Measurements from ENCODE around the gene SOHLH1. TPM values are rescaled to one million over a fixed set of nuclear protein-coding genes. Genes with fewer than 3 reads are reported as not detected.

The SOHLH1 gene
- total RNA-seq = not detected in 2 replicates

GRCh38 chr9:135699440-135699839, at the start of gene SOHLH1:
SOHLH1 (minus strand) TSS chr9:135699481; CDS start chr9:135699467, 14 bp downstream.
- no peaks in the 10 kb centered on the region for H3K9me3 Mint-ChIP-seq

GRCh38 chr9:135748676-135749075, 49.4 kb upstream of the SOHLH1 start:
- intact Hi-C loops (cut with micrococcal nuclease) = no loop called here
- DNase-seq = no peak
- H3K36me3 Mint-ChIP-seq (ENCODE audit: low read depth) = no peaks in the 10 kb centered on the region
- no peaks in the 10 kb centered on the region for H3K9me3 Mint-ChIP-seq
- H3K27me3 Mint-ChIP-seq = no peaks in the 10 kb centered on the region
- no peak overlapping the region for H3K27ac Mint-ChIP-seq
- H3K4me1 Mint-ChIP-seq = no peaks in the 10 kb centered on the region
- no peak overlapping the region for H3K4me3 Mint-ChIP-seq

More at GRCh38 chr9:135699440-135699839, at the start of gene SOHLH1:
- no peak within 1 kb of the TSS for H3K27ac Mint-ChIP-seq
- no peak for DNase-seq
- no peaks in the 10 kb centered on the region for H3K36me3 Mint-ChIP-seq (ENCODE audit: low read depth)
- no peaks in the 10 kb centered on the region for H3K27me3 Mint-ChIP-seq
- H3K4me1 Mint-ChIP-seq = no peaks in the 10 kb centered on the region
- no peak within 1 kb of the TSS for H3K4me3 Mint-ChIP-seq
- intact Hi-C loops (cut with micrococcal nuclease) = no loop called here

- H3K27me3 Mint-ChIP-seq = no peaks in the 10 kb centered on the region
- DNase-seq = no peak
- H3K27ac Mint-ChIP-seq = no peak overlapping the region
- H3K36me3 Mint-ChIP-seq (ENCODE audit: low read depth) = no peaks in the 10 kb centered on the region
- no peak overlapping the region for H3K4me3 Mint-ChIP-seq
- intact Hi-C loops (cut with micrococcal nuclease) = no loop called here
- no peaks in the 10 kb centered on the region for H3K4me1 Mint-ChIP-seq
- H3K9me3 Mint-ChIP-seq = no peaks in the 10 kb centered on the region
Measured at GRCh38 chr9:135747311-135747710, 48.0 kb upstream of the SOHLH1 start.

- no peaks in the 10 kb centered on the region for H3K4me1 Mint-ChIP-seq
- no peaks in the 10 kb centered on the region for H3K36me3 Mint-ChIP-seq (ENCODE audit: low read depth)
- intact Hi-C loops (cut with micrococcal nuclease) = no loop called here
- no peaks in the 10 kb centered on the region for H3K27me3 Mint-ChIP-seq
- H3K4me3 Mint-ChIP-seq = no peak overlapping the region
- no peaks in the 10 kb centered on the region for H3K9me3 Mint-ChIP-seq
- no peak for DNase-seq
- no peak overlapping the region for H3K27ac Mint-ChIP-seq
Measured at GRCh38 chr9:135746565-135746964, 47.3 kb upstream of the SOHLH1 start.

- no peaks in the 10 kb centered on the region for H3K4me1 Mint-ChIP-seq
- no peaks in the 10 kb centered on the region for H3K27me3 Mint-ChIP-seq
- no peak for DNase-seq
- no peaks in the 10 kb centered on the region for H3K36me3 Mint-ChIP-seq (ENCODE audit: low read depth)
- H3K27ac Mint-ChIP-seq = no peak overlapping the region
- no peak overlapping the region for H3K4me3 Mint-ChIP-seq
- no peaks in the 10 kb centered on the region for H3K9me3 Mint-ChIP-seq
- intact Hi-C loops (cut with micrococcal nuclease) = no loop called here
Measured at GRCh38 chr9:135745686-135746324, 46.5 kb upstream of the SOHLH1 start.

GRCh38 chr9:135745189-135745588, 45.9 kb upstream of the SOHLH1 start:
- no peaks in the 10 kb centered on the region for H3K9me3 Mint-ChIP-seq
- intact Hi-C loops (cut with micrococcal nuclease) = no loop called here
- H3K27ac Mint-ChIP-seq = no peak overlapping the region
- H3K27me3 Mint-ChIP-seq = no peaks in the 10 kb centered on the region
- no peaks in the 10 kb centered on the region for H3K36me3 Mint-ChIP-seq (ENCODE audit: low read depth)
- H3K4me1 Mint-ChIP-seq = no peaks in the 10 kb centered on the region
- no peak overlapping the region for H3K4me3 Mint-ChIP-seq
- DNase-seq = no peak

GRCh38 chr9:135744333-135745070, 45.2 kb upstream of the SOHLH1 start:
- Mint-ChIP-seq H3K4me3 (no peak overlapping the region), H3K36me3 (ENCODE audit: low read depth) (no peaks in the 10 kb centered on the region), H3K4me1 (no peaks in the 10 kb centered on the region), H3K27ac (no peak overlapping the region), H3K9me3 (no peaks in the 10 kb centered on the region), H3K27me3 (no peaks in the 10 kb centered on the region)
- no peak for DNase-seq
- intact Hi-C loops (cut with micrococcal nuclease) = no loop called here

- intact Hi-C loops (cut with micrococcal nuclease) = no loop called here
- H3K4me3 Mint-ChIP-seq = no peak overlapping the region
- H3K36me3 Mint-ChIP-seq (ENCODE audit: low read depth) = no peaks in the 10 kb centered on the region
- H3K27me3 Mint-ChIP-seq = no peaks in the 10 kb centered on the region
- no peaks in the 10 kb centered on the region for H3K4me1 Mint-ChIP-seq
- DNase-seq = no peak
- no peaks in the 10 kb centered on the region for H3K9me3 Mint-ChIP-seq
- H3K27ac Mint-ChIP-seq = no peak overlapping the region
Measured at GRCh38 chr9:135743546-135744332, 44.5 kb upstream of the SOHLH1 start.

- Mint-ChIP-seq H3K4me1 (no peaks in the 10 kb centered on the region), H3K9me3 (no peaks in the 10 kb centered on the region), H3K4me3 (no peak overlapping the region), H3K27me3 (no peaks in the 10 kb centered on the region), H3K36me3 (ENCODE audit: low read depth) (no peaks in the 10 kb centered on the region), H3K27ac (no peak overlapping the region)
- intact Hi-C loops (cut with micrococcal nuclease) = no loop called here
- no peak for DNase-seq
Measured at GRCh38 chr9:135743021-135743420, 43.7 kb upstream of the SOHLH1 start.

- H3K36me3 Mint-ChIP-seq (ENCODE audit: low read depth) = no peaks in the 10 kb centered on the region
- no peaks in the 10 kb centered on the region for H3K4me1 Mint-ChIP-seq
- peaks cover 4% of the 10 kb centered on the region for H3K27me3 Mint-ChIP-seq
- no peaks in the 10 kb centered on the region for H3K9me3 Mint-ChIP-seq
- intact Hi-C loops (cut with micrococcal nuclease) = no loop called here
- H3K4me3 Mint-ChIP-seq = no peak overlapping the region
- no peak overlapping the region for H3K27ac Mint-ChIP-seq
- DNase-seq = no peak
Measured at GRCh38 chr9:135741276-135742219, 42.3 kb upstream of the SOHLH1 start.

- intact Hi-C loops (cut with micrococcal nuclease) = no loop called here
- H3K27ac Mint-ChIP-seq = no peak overlapping the region
- peaks cover 4% of the 10 kb centered on the region for H3K27me3 Mint-ChIP-seq
- H3K36me3 Mint-ChIP-seq (ENCODE audit: low read depth) = no peaks in the 10 kb centered on the region
- no peak for DNase-seq
- H3K4me3 Mint-ChIP-seq = no peak overlapping the region
- no peaks in the 10 kb centered on the region for H3K9me3 Mint-ChIP-seq
- no peaks in the 10 kb centered on the region for H3K4me1 Mint-ChIP-seq
Measured at GRCh38 chr9:135739271-135740220, 40.3 kb upstream of the SOHLH1 start.

GRCh38 chr9:135737840-135738521, 38.7 kb upstream of the SOHLH1 start:
- H3K27ac Mint-ChIP-seq = no peak overlapping the region
- intact Hi-C loops (cut with micrococcal nuclease) = no loop called here
- DNase-seq = no peak
- no peaks in the 10 kb centered on the region for H3K36me3 Mint-ChIP-seq (ENCODE audit: low read depth)
- peaks cover 4% of the 10 kb centered on the region for H3K27me3 Mint-ChIP-seq
- H3K9me3 Mint-ChIP-seq = no peaks in the 10 kb centered on the region
- no peaks in the 10 kb centered on the region for H3K4me1 Mint-ChIP-seq
- no peak overlapping the region for H3K4me3 Mint-ChIP-seq

Data from activated CD4-positive, alpha-beta T cell treated with anti-CD3 and anti-CD28 coated beads, Interleukin-2, amount 10 ng/mL, durations not matched to agents 24 days and 14 days (primary cell).